Jurkat, Clone E6-1 (cell line): ENCODE results near the gene MAP2K1. TPM values are rescaled to one million over a fixed set of nuclear protein-coding genes. Genes with fewer than 3 reads are reported as not detected.
A peak's percentile ranks its signal among the peaks of the same experiment; 100 is the strongest.
"Not testable (repeated sequence)": the region's sequence is repeated elsewhere in the genome, so short reads cannot be mapped to it uniquely, and the experiment has no call there.

Source experiments
- DNase-seq: peaks from one replicate; pipeline ENCODE4 v3.0.0-alpha.2; 2011; ENCODE audit warnings: low read depth, low spot score
- H3K4me3 ChIP-seq: 2 replicates; pipeline ENCODE4 v1.5.1; 2011; ENCODE audit warnings: mild to moderate bottlenecking, low read length, control low read depth, moderate library complexity
- polyA plus RNA-seq: library from polyadenylated mRNA; unstranded; fragments of >200 nt; gene quantifications from one replicate; pipeline ENCODE4 v1.2.1, GENCODE V29; 2012; ENCODE audit warnings: missing spikeins; ENCODE audit not compliant: insufficient read length, insufficient read depth

MAP2K1 gene
- 64.1 TPM for polyA plus RNA-seq

DNA sequence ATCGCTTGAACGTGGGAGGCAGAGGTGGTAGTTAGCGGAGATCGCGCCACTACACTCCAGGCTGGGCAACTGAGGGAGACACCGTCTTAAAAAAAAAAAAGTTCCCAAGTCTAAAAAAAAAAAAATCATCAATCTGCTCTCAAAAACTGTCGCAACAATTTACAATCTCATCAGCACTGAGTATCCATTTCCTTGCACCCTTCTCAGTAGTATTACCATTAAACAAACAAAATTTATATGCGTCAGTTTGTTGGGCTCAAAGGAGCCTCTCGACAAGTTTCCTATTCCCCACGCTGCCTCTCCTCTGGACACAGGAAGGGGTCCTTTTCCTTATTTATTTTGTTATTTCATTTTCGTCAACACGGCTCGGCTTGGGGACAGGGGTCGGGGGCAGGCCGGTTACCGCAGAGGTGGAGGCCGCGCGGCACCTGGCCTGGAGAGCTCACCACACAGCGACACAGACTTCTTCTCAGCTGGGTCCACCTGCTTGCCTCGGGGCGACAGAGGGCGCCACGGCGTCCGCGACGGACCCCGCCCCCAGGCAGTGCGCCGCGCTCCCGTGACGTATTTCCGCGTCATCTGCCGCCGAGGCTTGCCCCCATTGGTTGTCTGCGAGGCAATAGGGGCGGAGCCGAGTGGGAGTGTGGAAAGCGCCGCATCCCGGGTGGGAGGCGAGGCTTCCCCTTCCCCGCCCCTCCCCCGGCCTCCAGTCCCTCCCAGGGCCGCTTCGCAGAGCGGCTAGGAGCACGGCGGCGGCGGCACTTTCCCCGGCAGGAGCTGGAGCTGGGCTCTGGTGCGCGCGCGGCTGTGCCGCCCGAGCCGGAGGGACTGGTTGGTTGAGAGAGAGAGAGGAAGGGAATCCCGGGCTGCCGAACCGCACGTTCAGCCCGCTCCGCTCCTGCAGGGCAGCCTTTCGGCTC is at the start of gene MAP2K1:
TSS of gene MAP2K1 (plus strand) at position 709 of the 920 bp plus-strand sequence. CDS start 436 bp downstream, outside the sequence.
- peak; percentile 95 for DNase-seq

DNA sequence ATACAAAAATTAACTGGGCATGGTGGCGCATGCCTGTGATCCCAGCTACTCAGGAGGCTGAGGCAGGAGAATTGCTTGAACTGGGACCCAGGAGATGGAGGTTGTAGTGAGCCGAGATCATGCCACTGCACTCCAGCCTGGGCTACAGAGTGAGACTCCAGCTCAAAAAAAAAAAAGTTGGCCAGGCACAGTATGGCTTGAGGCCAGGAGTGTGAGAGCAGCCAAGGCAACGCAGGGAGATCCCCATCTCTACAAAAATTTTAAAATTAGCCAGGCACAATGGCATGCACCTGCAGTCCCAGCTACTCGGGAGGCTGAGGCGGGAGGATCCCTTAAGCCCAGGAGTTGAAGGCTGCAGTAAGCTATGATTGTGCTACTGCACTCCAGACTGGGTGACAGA is 38.2 kb upstream of the MAP2K1 start:
- not testable (repeated sequence) for H3K4me3 ChIP-seq, DNase-seq

More for the DNA sequence above, at the start of gene MAP2K1:
- peak within 1 kb of the TSS; percentile 82 for H3K4me3 ChIP-seq

DNA sequence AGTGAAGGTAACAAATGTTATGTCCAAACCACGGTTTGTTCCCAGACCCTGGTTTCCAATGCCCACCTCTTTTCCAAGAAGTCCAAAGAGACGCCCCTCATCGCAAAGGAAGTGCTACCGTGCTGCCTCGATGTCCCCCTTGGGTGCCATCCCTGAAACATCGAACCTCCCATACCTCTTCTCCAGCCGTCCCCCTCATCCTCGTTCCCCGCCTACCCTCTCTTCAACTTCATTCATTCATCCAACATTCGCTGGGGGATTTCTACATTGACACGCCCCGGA is 30.7 kb upstream of the MAP2K1 start:
- DNase-seq = no peak
- H3K4me3 ChIP-seq = peak overlapping the region; percentile 69

DNA sequence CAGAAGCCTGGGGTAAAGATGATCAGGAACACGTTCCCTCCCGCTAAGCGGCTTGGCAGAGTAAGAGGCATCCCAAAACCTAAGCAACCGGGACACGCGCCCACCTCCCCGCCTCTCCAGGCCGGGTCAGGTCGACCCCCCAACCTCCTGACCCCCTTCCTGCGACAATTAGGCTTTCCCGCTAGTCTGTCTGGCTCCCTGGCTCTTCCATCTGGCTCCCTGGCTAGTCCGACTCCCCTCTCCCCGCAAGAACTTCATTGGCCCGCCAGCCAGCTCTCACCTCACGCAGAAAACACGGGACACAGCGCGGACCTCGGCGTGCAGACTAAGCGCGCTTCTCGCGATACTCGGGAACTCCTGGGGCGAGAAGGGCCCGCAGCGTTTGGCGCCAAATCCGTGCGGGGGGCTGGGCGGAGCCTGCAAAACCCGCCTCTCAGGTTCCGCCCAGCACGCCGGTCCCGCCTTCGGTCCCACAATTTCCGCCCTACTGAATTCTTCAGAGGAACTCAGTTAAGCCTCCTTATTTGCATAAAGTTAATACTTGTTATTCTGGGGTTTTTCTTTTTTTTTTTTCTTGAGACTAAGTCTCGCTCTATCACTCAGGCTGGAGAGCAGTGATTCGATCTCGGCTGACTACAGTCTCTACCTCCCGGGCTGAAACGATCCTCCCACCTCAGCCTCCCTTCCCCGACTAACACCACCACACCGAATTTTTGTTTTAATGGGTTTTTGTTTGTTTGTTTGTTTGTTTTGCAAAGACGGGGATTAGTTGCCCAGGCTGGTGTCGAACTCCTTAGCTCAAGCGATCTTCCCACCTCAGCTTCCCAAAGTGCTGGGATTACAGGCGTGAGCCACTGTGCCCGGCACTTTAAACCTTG is 30.1 kb upstream of the MAP2K1 start, which contains the start of gene TIPIN:
TSS of gene TIPIN (minus strand) at position 327 of the 878 bp plus-strand sequence. CDS start 3,738 bp downstream, outside the sequence.
- peak within 1 kb of the TSS; percentile 69 for H3K4me3 ChIP-seq
- DNase-seq = peak; percentile 95

DNA sequence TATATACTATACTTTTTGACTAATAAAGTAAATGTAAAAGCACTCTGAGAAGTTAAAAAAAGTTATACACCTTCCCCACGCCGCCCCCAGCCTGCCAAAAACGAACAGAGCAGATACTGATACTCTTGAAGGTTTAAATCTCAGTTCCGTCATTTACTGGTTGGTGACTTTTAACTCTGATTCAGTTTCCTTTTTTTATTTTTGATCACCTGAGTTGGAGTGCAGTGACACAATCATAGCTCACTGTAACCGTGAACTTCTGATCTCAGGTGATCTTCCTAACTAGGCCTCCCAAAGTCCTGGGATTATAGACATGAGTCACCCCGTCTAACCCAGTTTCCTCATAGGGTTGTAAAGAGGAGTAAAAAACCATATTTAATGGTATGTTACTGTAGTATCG is 27.0 kb upstream of the MAP2K1 start:
- H3K4me3 ChIP-seq = no peak overlapping the region
- DNase-seq = no peak

DNA sequence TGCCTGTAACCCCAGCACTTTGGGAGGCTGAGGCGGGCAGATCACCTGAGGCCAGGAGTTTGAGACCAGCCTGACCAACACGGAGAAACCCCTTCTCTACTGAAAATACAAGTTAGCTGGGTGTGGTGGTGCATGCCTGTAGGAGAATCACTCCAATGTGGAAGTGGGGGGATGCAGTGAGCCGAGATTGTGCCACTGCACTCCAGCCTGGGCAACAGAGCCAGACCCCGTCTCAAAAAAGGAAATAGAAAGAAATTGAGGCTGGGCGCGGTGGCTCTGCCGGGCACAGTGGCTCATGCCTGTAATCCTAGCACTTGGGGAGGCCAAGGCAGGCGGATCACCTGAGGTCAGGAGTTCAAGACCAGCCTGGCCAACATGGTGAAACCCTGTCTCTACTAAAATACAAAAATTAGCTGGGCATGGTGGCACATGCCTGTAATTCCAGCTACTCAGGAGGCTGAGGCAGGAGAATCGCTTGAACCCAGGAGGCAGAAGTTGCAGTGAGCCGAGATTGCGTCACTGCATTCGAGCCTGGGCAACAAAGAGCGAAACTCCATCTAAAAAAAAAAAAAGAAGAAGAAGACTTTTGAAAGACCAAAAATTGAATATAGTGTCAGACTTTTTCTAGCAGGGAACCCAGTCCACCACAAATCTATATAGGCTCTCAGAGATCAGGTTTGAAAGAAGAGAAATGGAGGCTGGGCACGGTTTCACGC is 24.8 kb upstream of the MAP2K1 start:
- H3K4me3 ChIP-seq, DNase-seq: not testable (repeated sequence)

DNA sequence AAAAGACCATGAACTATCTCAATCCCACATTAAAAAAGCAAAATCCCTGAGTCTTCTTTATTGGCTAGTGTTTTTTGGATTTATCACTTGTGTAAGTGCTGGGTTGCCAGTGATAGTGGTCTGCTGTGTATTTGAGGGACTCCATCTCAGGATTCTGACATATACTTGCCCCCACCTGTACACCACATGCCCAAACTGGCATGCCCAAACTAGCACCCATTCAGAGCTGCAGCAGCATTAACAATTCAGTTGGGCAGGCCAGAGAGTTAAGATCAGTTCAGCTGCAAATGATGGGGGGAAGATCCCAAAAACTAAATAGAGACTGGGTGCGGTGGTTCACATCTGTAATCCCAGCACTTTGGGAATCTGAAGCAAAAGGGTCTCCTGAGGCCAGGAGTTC is 23.9 kb upstream of the MAP2K1 start:
- no peak overlapping the region for H3K4me3 ChIP-seq
- DNase-seq = no peak

DNA sequence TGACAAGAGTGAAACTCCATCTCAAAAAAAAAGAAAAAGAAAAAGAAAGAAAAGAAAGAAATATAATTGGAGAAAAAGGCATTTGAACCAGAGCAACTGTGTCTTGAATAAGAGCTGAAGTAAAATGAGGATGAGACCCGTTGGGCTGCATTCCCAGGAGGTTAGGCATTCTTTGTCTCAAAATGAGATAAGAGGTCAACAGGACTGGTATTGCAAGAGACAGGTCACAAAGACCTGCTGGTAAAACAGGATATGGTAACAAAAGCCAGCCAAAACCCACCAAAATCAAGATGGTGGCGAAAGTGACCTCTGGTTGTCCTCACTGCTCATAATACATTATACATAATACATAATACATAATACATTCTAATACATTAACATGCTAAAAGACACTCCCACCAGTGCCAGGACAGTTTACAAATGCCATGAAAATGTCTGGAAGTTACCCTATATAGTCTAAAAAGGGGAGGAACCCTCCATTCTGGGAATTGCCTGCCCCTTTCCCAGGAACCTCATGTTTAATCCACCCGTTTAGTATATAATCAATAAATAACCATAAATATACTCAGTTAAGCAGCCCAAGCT is 21.7 kb upstream of the MAP2K1 start:
- DNase-seq = no peak
- no peak overlapping the region for H3K4me3 ChIP-seq

DNA sequence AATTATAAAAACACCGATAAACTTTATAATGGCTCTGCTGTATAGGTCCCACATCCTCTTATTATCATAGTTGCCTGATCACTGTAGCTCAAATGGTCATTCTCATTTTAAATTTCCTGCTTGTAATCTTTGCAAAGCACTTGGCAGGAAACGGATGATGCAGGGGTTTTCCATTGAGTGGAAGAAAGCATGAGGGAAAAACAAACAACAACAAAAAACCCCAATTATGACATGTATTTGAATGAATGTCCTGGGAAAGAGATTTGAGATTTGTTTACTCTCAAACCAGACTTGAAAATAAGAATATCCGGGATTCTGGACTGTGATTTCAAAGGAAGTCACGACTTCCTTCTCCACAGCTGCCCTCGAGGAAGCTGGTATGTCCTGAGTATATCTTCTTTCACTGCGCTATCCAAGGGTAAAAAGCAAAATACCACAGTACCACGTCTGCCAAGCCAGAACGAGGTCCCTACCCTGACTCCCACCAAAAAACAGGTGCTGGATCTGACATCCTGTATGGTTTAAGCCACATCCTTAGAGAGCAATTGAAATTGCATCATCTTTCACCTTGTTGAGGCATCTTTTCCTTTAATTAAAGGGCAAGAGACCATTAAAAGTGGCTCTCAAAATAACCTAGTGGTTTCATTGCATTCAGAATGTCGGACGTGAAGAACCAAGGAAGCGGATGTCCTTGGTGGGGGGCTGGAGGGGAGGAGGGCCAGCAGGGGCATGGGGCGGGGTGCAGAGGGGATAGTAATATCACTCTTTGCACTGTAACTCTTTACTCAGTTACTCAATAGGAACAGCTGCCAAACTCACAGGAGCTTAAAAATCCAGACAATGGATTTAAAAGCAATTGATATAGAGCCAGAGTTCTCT is 16.7 kb upstream of the MAP2K1 start:
- DNase-seq = peak; percentile 96
- H3K4me3 ChIP-seq = peak overlapping the region; percentile 27

DNA sequence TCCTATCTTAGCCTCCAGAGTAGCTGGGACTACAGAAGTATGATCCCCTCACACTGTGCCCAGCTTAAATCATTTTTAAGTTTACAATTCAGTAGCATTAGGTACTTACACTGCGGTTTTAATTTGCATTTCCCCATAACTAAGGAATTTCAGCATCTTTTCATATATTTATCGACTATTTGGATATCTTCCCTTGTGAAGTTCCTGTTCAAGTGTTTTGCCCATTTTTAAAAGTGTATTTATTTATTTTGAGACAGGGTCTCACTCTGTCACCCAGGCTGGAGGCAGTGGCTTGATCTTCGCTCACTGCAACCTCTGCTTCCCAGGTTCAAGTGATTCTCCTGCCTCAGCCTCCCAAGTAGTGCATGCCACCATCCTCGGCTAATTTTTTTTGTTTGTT is 12.5 kb upstream of the MAP2K1 start:
- no peak overlapping the region for H3K4me3 ChIP-seq
- no peak for DNase-seq

DNA sequence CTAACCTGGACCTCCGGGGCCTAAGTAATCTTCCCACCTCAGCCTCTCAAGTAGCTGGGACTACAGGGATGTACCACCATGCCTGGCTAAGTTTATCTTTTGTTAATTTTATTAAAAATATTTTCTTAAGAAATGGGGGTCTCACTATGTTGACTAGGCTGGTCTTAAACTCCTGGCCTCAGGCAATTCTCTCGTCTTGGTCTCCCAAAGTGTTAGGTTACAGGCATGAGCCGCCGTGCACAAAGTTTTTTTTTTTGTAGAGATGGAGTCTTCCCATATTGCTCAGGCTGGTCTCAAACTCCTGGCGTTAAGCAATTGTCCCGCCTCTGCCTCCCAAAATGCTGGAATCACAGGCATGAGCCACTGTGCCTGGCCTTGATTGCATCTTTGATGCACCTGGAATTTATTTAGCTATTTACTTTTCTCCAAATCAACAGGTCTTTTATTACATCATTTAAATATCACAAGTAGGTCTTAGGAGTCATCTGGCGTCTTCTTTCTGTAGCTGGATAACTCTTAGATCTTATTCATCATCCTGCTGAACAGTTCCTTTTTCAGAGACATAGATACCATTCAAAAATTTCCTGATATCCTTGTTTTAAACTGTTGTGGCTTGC is 7.8 kb upstream of the MAP2K1 start:
- no peak for DNase-seq
- no peak overlapping the region for H3K4me3 ChIP-seq

DNA sequence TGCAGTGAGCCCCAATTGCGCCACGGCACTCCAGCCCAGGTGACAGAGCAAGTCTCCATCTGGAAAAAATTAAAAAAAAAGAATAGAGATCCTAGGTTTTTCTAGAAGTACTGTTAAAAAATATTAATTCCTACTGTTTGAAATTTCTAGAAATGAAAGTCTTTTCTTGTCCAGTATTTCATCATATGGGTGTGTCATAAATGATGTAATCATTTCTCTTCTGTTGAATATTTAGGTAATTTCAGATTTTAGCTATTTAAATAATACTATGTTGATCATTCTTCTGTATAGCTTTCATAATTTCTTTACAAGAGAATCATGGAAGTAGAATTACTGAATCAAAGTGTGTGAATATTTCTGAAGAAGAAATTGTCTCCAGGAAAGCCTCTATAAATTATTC is 5.3 kb upstream of the MAP2K1 start:
- DNase-seq, H3K4me3 ChIP-seq: not testable (repeated sequence)

DNA sequence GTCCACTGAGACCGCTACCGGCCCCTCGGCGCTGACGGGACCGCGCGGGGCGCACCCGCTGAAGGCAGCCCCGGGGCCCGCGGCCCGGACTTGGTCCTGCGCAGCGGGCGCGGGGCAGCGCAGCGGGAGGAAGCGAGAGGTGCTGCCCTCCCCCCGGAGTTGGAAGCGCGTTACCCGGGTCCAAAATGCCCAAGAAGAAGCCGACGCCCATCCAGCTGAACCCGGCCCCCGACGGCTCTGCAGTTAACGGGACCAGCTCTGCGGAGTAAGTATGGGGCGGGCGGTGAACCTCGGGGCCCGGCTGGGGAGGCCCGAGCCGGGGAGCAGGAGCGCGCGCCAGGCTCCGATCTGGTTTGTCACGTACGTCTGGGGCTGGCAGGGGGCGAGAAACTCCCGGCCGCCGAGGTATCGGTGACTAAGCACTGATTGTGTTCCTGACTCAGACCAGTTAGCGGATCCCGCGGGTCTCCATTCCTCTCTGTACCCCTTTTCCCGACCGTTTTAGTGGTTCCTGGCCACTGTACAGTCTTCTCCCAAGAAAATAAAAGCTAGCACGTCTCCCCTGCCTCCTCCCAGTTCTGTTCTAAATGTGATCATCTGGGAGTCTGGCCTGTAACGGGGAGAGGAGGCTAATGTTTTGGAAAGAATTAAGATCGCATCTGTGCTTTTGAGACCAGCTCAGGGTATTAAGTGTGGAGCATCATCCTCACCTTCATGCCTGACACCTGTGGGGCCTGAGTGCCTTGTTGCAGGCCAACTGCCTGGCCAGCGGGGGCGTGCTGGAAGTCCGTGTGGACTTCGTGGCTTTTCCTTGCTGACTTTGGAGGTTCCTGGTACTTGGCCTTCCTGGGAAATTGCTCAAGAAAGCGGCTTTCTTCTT is 691 bp downstream of the MAP2K1 start:
- DNase-seq = no peak
- H3K4me3 ChIP-seq = peak overlapping the region; percentile 82

DNA sequence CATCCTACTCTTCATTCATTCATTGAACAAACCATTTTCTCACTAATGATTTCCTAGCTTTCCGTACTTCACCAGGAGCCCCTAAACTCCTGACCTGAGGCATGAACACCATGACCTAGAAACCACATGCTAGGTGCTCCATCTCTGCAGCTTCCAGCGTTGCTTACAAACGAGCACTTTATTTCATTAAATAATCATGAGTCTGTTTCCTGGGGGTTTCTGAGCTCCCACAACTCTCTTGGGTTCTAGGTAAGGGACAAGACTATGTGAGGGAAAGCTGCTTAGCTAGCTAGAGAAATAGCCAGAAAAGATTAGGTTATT is 1.3 kb downstream of the MAP2K1 start:
- H3K4me3 ChIP-seq = peak overlapping the region; percentile 82
- DNase-seq = no peak

DNA sequence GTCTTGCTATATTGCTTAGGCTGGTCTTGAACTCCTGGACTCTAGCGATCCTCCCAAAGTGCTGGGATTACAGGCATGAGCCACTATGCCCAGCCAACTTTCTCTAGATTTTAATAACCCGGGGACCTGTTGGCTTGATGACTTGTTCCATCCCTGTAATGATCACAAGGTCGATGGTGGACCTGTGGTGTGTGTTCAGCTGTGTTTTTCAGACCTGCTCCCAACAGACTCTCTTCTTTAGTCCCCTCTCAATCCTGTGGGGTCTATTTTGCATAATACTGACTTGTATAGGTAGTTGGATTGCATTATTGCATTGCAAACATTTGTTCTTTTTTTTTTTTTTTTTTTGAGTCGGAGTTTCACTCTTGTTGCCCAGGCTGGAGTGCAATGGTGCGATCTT is 1.9 kb downstream of the MAP2K1 start:
- DNase-seq = no peak
- no peak overlapping the region for H3K4me3 ChIP-seq

DNA sequence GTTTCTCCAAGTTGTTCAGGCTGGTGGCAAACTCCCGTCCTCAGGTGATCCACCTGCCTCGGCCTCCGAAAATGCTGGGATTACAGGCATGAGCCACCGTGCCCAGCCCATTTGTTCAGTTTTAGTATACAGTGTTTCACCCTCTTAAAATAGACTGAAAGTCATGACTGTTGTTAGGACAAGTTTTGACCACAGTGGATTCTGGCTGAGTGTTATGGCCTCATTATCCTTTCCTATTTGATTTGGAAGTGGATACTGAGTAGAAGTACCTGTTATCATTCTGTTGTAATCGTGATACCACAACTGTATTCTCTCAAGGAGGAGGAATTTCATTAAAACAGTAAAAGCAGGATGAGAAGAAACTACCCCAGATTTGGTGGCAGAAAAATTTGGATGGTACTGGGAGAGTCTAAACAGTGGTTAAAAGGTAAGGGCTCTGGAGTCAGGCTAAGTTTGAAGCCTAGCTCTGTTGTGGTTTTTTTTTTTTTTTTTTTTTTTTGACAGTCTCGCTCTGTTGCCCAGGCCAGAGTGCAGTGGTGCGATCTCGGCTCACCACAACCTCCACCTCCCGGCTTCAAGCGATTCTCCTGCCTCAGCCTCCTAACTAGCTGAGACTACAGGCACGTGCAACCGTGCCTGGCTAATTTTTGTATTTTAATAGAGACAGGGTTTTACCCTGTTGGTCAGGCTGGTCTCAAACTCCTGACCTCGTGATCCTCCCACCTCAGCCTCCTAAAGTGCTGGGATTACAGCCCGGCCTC is 2.6 kb downstream of the MAP2K1 start:
- peak; percentile 55 for DNase-seq
- H3K4me3 ChIP-seq = peak overlapping the region; percentile 3; the same call in 1 of the 2 replicates
